Erythroblast (primary cell): ENCODE results near the gene PRDM8.

Experiments
- GATA1 ChIP-seq: IDR thresholded peaks from 2 replicates; pipeline ENCODE4 v1.6.1; 2011; ENCODE audit warnings: low read depth, mild to moderate bottlenecking, control low read depth, low read length, moderate library complexity
- POLR2A ChIP-seq: IDR thresholded peaks from 2 replicates; pipeline ENCODE4 v1.6.1; 2011; ENCODE audit warnings: mild to moderate bottlenecking, low read length

GRCh38 chr4:80226094-80226493 lies 28.8 kb downstream of the PRDM8 start:
- no peak for TF ChIP-seq POLR2A
- TF ChIP-seq GATA1: no peak
